GM18505 (cell line): Measurements from ENCODE around the gene ACSS2.

Source experiments
- ATAC-seq: cut with Tn5 transposase; IDR thresholded peaks from one replicate; pipeline ENCODE4 v1.9.1; 2021; ENCODE audit not compliant: unreplicated experiment
- POLR2A ChIP-seq: IDR thresholded peaks from 4 replicates; pipeline ENCODE4 v1.6.1; 2011; ENCODE audit warnings: borderline replicate concordance; ENCODE audit not compliant: insufficient read depth, insufficient read length; ENCODE audit errors: extremely low read depth

The ACSS2 gene

DNA sequence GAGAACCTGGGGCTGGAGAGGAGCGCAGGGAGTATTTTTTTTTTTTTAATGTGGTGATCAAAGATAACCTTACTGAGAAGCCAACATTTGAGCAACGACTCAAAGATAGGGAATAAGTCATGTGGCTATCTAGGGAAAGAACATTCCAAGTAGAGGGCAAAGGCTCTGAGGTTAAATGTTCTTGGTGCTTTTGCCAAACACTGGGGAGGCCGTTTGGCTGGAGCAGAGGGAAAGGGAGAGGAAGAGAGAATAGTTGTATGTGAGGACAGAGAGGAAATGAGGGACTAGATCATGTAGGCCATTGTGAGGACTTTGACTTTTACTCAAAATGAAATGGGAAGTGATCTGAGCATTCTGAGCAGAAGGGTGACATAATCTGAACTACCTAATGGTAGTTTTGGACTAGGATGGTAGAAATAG is 27.8 kb downstream of the ACSS2 start:
- no peak for ATAC-seq
- no peak for TF ChIP-seq POLR2A

DNA sequence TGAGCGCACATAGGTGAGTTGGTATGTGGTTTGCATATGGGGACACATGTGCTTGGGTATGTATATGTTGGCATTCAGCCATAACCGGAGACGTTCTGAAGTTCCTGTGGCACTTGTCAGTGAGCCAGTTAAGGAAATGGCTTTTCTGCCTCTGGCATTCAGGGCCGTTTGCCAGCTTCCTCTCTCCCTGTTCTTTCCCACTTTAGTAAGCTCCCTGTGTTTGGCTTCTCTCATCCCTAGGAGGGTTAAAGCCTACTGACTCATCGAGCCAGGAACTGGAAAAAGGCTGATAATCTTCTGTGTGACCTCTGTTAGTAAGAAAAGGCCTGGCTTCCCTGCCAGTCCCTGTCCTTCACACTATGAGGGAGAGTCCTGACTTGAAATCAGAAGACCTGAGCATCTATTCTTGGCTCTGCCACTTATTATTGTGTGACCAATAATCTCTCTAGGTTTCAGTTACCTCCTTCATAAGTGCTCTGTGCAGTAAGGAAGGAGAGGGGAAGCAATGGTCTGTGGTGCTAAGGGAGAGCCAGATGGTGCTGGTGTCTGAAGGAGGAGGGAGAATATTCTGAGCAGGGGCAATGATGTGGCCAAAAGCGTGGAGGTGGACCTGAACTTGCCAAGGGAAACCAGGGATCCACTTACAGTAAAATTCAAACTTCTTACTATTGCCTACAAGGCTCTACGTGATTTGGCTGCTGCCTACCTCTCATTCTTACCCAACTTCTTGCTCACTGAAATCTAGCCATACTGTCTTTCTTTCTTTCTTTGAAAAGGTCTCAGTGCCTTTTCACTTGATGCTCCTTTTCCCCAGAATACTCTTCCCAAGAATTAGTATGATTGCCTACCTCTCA is 31.4 kb downstream of the ACSS2 start:
- no peak for ATAC-seq
- TF ChIP-seq POLR2A = no peak

DNA sequence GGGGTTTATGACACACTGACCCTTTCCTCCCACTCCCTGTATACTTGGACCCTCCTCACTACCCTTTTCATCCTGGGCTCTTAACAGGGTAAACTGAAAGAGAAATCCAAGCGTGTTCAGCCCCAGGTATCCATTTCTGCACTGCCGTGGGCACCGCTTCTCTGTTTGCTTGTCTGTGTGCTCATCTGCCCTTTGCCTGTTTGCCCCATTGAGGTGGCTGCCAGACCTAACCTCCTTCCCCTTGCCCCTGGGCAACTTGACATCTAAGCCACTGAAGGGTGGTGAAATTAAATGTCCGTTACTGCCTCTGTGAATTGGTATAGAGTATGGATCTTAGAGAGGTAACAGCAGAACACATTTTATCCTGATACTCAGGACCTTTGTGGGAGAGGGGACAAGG is 38.7 kb downstream of the ACSS2 start:
- ATAC-seq = no peak
- TF ChIP-seq POLR2A = no peak

- TF ChIP-seq POLR2A = no peak
- no peak for ATAC-seq
Measured at GRCh38 chr20:34915749-34916455, 39.5 kb downstream of the ACSS2 start.

DNA sequence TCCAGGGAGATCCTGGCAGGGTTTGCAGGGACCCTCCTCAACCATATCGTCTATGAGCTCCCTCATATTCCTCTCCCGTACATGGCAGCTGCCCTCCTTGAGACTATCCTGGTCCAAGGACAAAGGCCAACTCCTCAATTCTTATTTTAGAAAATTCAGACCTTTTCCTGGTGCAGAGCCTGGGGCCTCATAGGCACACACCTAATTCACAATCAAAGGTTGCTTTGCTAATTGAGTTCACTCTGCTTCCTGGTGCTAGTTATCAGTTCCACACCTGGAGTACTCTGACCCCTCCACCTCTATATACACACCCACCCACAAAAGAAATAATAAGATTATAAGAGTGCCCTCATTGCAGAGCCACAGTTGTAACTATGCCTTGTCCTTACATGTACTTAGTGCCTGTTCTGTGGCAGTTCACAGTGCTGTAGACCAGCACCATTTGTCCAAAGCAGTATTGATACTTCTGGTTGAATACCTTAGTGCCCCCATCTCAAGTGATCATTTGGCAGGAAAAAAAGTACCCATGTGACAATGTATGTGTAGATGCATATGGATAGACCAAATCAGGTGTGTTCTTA is 40.5 kb downstream of the ACSS2 start:
- ATAC-seq = no peak
- no peak for TF ChIP-seq POLR2A

GRCh38 chr20:34920055-34920454 is 43.6 kb downstream of the ACSS2 start:
- TF ChIP-seq POLR2A = no peak
- ATAC-seq = no peak

GRCh38 chr20:34921436-34921835 is 45.0 kb downstream of the ACSS2 start:
- ATAC-seq = no peak
- TF ChIP-seq POLR2A = no peak

DNA sequence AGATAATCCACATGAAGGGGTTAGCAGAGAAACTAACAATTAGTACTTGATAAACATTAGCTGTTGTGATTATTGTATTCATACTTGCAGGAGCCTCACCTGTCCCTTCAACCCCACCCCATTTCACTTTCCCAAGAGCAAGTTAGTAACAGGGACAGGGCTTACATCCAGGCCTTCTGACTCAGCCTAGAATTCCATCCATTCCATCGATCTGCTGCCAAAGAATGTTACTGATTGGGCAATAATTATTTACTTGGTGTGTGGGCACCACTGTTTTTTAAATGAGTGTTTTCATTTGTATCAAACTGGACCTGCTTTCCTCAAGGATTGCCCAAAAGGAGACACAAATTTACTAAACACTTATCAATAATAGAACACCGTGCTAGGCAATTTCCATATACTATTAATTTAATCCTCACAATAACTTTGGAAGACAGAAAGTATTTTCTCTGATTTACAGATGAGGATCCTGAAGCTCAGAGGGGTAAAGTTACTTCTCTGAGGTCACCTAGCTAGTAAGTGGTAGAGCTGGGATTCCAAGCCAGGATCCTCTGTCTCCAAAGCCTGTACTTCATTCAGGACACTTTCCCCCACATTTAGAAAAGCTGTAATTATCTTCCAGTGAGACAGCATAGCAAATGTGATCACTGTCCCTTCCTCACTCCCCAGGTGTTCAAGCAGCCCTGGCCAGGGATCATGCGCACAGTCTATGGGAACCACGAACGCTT is 46.4 kb downstream of the ACSS2 start:
- ATAC-seq = no peak
- no peak for TF ChIP-seq POLR2A

DNA sequence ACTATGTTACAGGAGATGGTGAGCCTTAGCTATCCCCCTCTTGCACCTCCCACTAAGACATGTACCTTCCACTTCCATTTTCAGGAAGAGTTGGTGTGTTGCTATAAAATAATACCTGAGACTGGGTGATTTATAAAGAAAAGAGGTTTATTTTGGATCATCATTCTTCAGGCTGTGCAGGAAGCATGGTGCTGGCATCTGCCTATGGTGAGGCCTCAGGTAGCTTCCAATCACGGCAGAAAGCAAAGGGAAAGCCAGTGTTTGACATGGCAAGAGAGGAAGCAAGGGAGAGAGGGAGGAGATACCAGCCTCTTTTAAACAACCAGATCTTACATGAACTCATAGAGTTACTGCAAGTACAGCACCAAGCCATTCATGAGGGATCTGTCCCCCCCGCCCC is 47.0 kb downstream of the ACSS2 start:
- ATAC-seq = no peak
- no peak for TF ChIP-seq POLR2A

GRCh38 chr20:34925341-34925740 is 48.9 kb downstream of the ACSS2 start:
- ATAC-seq = no peak
- no peak for TF ChIP-seq POLR2A

GRCh38 chr20:34925981-34926380 is 49.6 kb downstream of the ACSS2 start:
- TF ChIP-seq POLR2A = no peak

GRCh38 chr20:34926581-34926980 is 50.2 kb downstream of the ACSS2 start:
- no peak for TF ChIP-seq POLR2A
- no peak for ATAC-seq

More at GRCh38 chr20:34925981-34926380, 49.6 kb downstream of the ACSS2 start:
- ATAC-seq = no peak

DNA sequence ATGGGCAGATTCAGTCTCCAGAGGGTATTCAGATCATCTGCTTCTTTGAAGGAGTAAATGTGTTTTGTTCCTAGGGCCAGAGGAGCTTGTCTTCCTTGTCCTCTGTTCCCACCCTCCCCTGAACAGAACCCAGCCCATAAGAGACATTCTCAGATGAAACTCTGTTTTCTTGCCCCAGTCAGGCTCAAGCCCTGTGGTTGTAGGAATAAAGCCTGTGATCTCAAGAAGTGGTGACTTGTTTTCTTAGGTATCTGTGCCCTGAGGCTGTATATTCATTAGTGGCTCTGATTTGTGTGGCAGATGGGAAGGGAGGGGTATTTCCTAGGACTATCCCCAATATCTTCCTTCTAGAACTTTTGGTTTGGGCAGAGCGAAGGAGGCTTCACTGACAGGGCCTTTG is 51.3 kb downstream of the ACSS2 start:
- no peak for ATAC-seq

More for the DNA sequence above, 51.3 kb downstream of the ACSS2 start:
- no peak for TF ChIP-seq POLR2A
